ENCODE data around the gene DARS2.

DNA sequence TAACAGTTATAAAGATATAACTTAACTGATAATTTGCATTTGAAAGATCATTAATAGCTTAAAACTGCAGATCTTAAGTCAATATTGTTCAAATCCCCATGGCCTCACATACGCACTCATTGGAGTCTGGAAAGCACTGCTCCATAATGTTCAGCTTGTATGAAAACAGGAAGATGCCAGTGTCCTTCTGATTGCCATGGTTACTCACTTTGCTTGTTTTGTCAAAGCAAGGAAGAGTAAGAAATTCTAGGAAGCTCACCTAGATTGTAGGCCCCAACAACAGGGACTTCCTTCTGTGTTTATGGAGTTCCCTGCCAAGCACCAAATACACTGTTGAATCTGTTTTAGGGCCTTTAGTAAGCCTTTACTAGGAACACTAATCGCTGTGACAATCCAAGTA is 32.4 kb downstream of the DARS2 start:
- no peak for TF ChIP-seq POLR2A (IDR thresholded peaks at IDR 0.05; ENCODE audit: borderline replicate concordance, extremely low read depth, insufficient read depth, insufficient read length)
- TF ChIP-seq REST (IDR thresholded peaks at IDR 0.05; ENCODE audit: low read depth), result no peak
- no peak for TF ChIP-seq CTCF (IDR thresholded peaks at IDR 0.05 in 2 of 3, conservative IDR thresholded peaks at IDR 0.05 in 1 of 3; ENCODE audit: borderline replicate concordance in 1 of 3, insufficient read depth in 1 of 3, low read depth in 2 of 3, low read length in 2 of 3)
- no peak for TF ChIP-seq CBX3 (IDR thresholded peaks at IDR 0.05; ENCODE audit: low read depth)
- TF ChIP-seq ZFX (IDR thresholded peaks at IDR 0.05), result no peak
- no peak for TF ChIP-seq JUND (IDR thresholded peaks at IDR 0.05)
- no peak for TF ChIP-seq ZNF274 (IDR thresholded peaks at IDR 0.05; ENCODE audit: low read depth, low read length)
- no peak for TF ChIP-seq ATF3 (IDR thresholded peaks at IDR 0.05)
- no peak for TF ChIP-seq POLR2AphosphoS5 (IDR thresholded peaks at IDR 0.05; ENCODE audit: low read depth, low read length)
- TF ChIP-seq CEBPB (IDR thresholded peaks at IDR 0.05; ENCODE audit: low read depth), result no peak
- no peak for TF ChIP-seq MAX (IDR thresholded peaks at IDR 0.05)
- no peak for TF ChIP-seq SIN3A (IDR thresholded peaks at IDR 0.05; ENCODE audit: low read depth)

All from HCT116 (cell line).